GM10248 (cell line): ENCODE measurements around the gene SLC24A4.

ENCODE experiments used
- CTCF ChIA-PET: fragments of 300-600 bp; sonication (Branson Sonifier 250); formaldehyde crosslinking; extraction: SDS; loops from one replicate; lab custom pipeline; 2021; ENCODE audit warnings: antibody characterized with exemption; lab: Yijun Ruan, JAX
- POLR2A ChIA-PET: fragments of 350-650 bp; sonication (Branson Sonifier 250); formaldehyde crosslinking; extraction: SDS; loops from one replicate; lab custom pipeline; 2020; ENCODE audit warnings: antibody characterized with exemption; lab: Yijun Ruan, JAX
- DNase-seq: peaks from one replicate; pipeline ENCODE4 v3.0.0; 2012; ENCODE audit errors: extremely low spot score
- CTCF ChIP-seq: IDR thresholded peaks from 2 replicates; pipeline ENCODE4 v1.5.1; 2012; ENCODE audit warnings: mild to moderate bottlenecking, low read depth; ENCODE audit errors: extremely low read depth, missing control alignments, control extremely low read depth

The SLC24A4 gene

GRCh38 chr14:92546347-92547053 is 223.5 kb downstream of the SLC24A4 start:
- POLR2A ChIA-PET = no interaction called here
- CTCF ChIA-PET = interaction anchor here (1.4 kb wide), 1 partner anchor 36 kb away, joined by 4 read pairs; no protein-coding TSS in a partner anchor
- DNase-seq = no peak
- no peak for TF ChIP-seq CTCF

GRCh38 chr14:92549105-92549858 is 226.3 kb downstream of the SLC24A4 start:
- ChIA-PET CTCF (interaction anchor here (1.3 to 2.0 kb wide), 5 partner anchors 19 to 88 kb away, joined by 3 to 12 read pairs (median 5); no protein-coding TSS in a partner anchor), POLR2A (no interaction called here)
- no peak for TF ChIP-seq CTCF
- no peak for DNase-seq

DNA sequence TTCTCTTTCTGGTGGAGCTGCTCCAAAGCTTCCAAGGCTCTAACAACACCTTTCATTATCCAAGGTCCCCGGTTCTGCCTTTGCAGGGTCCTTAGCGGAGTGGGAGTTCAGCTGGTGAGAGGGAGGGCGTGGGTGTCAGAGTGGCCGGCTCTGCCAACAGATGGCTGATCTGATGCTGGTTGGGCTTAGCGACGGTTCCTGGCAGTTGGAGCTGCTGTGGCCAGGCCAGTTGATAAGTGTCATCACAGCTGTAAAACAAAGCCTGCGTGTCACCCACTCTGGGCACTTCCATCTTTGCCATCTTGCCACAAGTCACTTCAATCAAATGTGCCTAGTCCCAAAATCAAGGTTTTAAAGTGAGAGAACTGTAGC is 226.9 kb downstream of the SLC24A4 start:
- POLR2A ChIA-PET = no interaction called here
- CTCF ChIA-PET = interaction anchor here (1.3 to 2.0 kb wide), 5 partner anchors 19 to 88 kb away, joined by 3 to 12 read pairs (median 5); no protein-coding TSS in a partner anchor
- no peak for DNase-seq
- TF ChIP-seq CTCF = no peak
